IMR-90 (cell line): ENCODE results near the gene DENND1A. TPM values are rescaled to one million over a fixed set of nuclear protein-coding genes. Genes with fewer than 3 reads are reported as not detected.

Experiments
- ATAC-seq: fragments of 200-7000 bp; cut with Tn5 transposase; 2 replicates; pipeline ENCODE4 v1.9.1; 2020; ENCODE audit warnings: low read depth, mild to moderate bottlenecking, moderate library complexity
- BruUV-seq: library from RNA; stranded (reverse); fragments of 400-500 nt; replicated peaks from 2 replicates; lab custom pipeline; 2021; lab: Mats Ljungman, UMichigan
- CTCF ChIA-PET: fragments of 300-600 bp; formaldehyde crosslinking; extraction: SDS; loops from one replicate; lab custom pipeline; 2021; ENCODE audit warnings: antibody characterized with exemption; lab: Yijun Ruan, JAX
- POLR2A ChIA-PET: fragments of 300-600 bp; sonication (Branson Sonifier 250); formaldehyde crosslinking; loops from one replicate; lab custom pipeline; 2022; ENCODE audit warnings: antibody characterized with exemption; ENCODE audit not compliant: unreplicated experiment; lab: Charles Lee
- DNase-seq: peaks from one replicate; pipeline ENCODE4 v3.0.0; 2013
- H2AFZ ChIP-seq: replicated peaks from 2 replicates; pipeline ENCODE3; 2013; ENCODE audit warnings: low read length, mild to moderate bottlenecking; ENCODE audit not compliant: poor library complexity
- H2AK5ac ChIP-seq: 2 replicates; pipeline ENCODE4 v1.6.1; 2013; ENCODE audit warnings: low read depth, low read length, inconsistent platforms
- H2AK9ac ChIP-seq: replicated peaks from 2 replicates; pipeline ENCODE3; 2013; ENCODE audit warnings: mild to moderate bottlenecking, low read depth, low read length, moderate library complexity; ENCODE audit not compliant: poor library complexity
- H2BK120ac ChIP-seq: 2 replicates; pipeline ENCODE4 v1.6.1; 2013; ENCODE audit warnings: low read depth, low read length, inconsistent platforms
- H2BK15ac ChIP-seq: 3 replicates; pipeline ENCODE4 v1.6.1; 2013; ENCODE audit warnings: low read depth, low read length, inconsistent platforms
- H2BK20ac ChIP-seq: 2 replicates; pipeline ENCODE4 v1.6.1; 2013; ENCODE audit warnings: low read depth, mild to moderate bottlenecking, inconsistent platforms, low read length, moderate library complexity
- H2BK5ac ChIP-seq: 2 replicates; pipeline ENCODE4 v1.6.1; 2013; ENCODE audit warnings: mild to moderate bottlenecking, low read depth, low read length, inconsistent platforms; ENCODE audit not compliant: poor library complexity, severe bottlenecking
- H3K14ac ChIP-seq: replicated peaks from 2 replicates; pipeline ENCODE4 v1.6.1; 2013; ENCODE audit warnings: low read depth, low read length, inconsistent platforms
- H3K18ac ChIP-seq: 2 replicates; pipeline ENCODE4 v1.6.1; 2013; ENCODE audit warnings: low read depth, low read length, control low read depth
- H3K23ac ChIP-seq: 2 replicates; pipeline ENCODE4 v1.6.1; 2013; ENCODE audit warnings: low read depth, low read length, inconsistent platforms
- H3K27ac ChIP-seq: 2 replicates; pipeline ENCODE4 v1.5.1; 2013; ENCODE audit warnings: mild to moderate bottlenecking, control low read depth, low read length; ENCODE audit not compliant: insufficient read depth
- H3K27me3 ChIP-seq: 2 replicates; pipeline ENCODE4 v1.6.1; 2013; ENCODE audit warnings: low read length; ENCODE audit not compliant: control insufficient read depth, insufficient read depth
- H3K36me3 ChIP-seq: 2 replicates; pipeline ENCODE4 v1.6.1; 2013; ENCODE audit warnings: low read length, mixed read lengths; ENCODE audit not compliant: control insufficient read depth, insufficient read depth
- H3K4ac ChIP-seq: 2 replicates; pipeline ENCODE4 v1.6.1; 2013; ENCODE audit warnings: low read depth, low read length, inconsistent platforms
- H3K4me1 ChIP-seq: 2 replicates; pipeline ENCODE4 v1.6.1; 2013; ENCODE audit warnings: low read length, mixed read lengths; ENCODE audit not compliant: control insufficient read depth, insufficient read depth
- H3K4me2 ChIP-seq: 2 replicates; pipeline ENCODE4 v1.6.1; 2013; ENCODE audit warnings: low read depth, mild to moderate bottlenecking, control low read depth, low read length, moderate library complexity
- H3K4me3 ChIP-seq: 2 replicates; pipeline ENCODE4 v1.5.1; 2013; ENCODE audit warnings: low read depth, mild to moderate bottlenecking, control low read depth, low read length, moderate library complexity; ENCODE audit not compliant: insufficient read depth
- H3K56ac ChIP-seq: 2 replicates; pipeline ENCODE4 v1.6.1; 2013; ENCODE audit warnings: low read length, inconsistent platforms; ENCODE audit not compliant: insufficient read depth; ENCODE audit errors: extremely low read depth
- H3K79me1 ChIP-seq, 2 experiments: 2 replicates each; pipeline ENCODE4 v1.6.1; 2013; ENCODE audit warnings: low read length in 2 of 2, inconsistent platforms in 1 of 2, low read depth in 1 of 2
- H3K9ac ChIP-seq: 2 replicates; pipeline ENCODE4 v1.6.1; 2013; ENCODE audit warnings: low read depth, low read length, control low read depth
- H3K9me1 ChIP-seq: 2 replicates; pipeline ENCODE4 v1.6.1; 2013; ENCODE audit warnings: low read length, inconsistent platforms; ENCODE audit not compliant: insufficient read depth
- H3K9me3 ChIP-seq: 2 replicates; pipeline ENCODE4 v1.6.1; 2013; ENCODE audit warnings: low read length; ENCODE audit not compliant: control insufficient read depth, insufficient read depth
- H4K20me1 ChIP-seq: 2 replicates; pipeline ENCODE4 v1.6.1; 2013; ENCODE audit warnings: low read length, inconsistent platforms; ENCODE audit not compliant: insufficient read depth
- H4K5ac ChIP-seq: 2 replicates; pipeline ENCODE4 v1.6.1; 2013; ENCODE audit warnings: mild to moderate bottlenecking, low read depth, low read length, control low read depth
- H4K8ac ChIP-seq, 2 experiments: 2 replicates each; pipeline ENCODE4 v1.6.1; 2013; ENCODE audit warnings: low read depth in 2 of 2, low read length in 2 of 2, control low read depth in 1 of 2, inconsistent platforms in 1 of 2
- H4K91ac ChIP-seq: 2 replicates; pipeline ENCODE4 v1.6.1; 2013; ENCODE audit warnings: low read depth, low read length, inconsistent platforms; ENCODE audit not compliant: insufficient read depth
- BHLHE40 ChIP-seq: fragments of 150-350 bp; IDR thresholded peaks from 2 replicates; pipeline ENCODE4 v1.6.1; 2016; ENCODE audit warnings: mild to moderate bottlenecking, low read depth, low read length
- CEBPB ChIP-seq: IDR thresholded peaks from 2 replicates; pipeline ENCODE4 v1.6.1; 2012; ENCODE audit warnings: low read depth, low read length, improper control_type of control experiment
- CHD1 ChIP-seq: IDR thresholded peaks from 2 replicates; pipeline ENCODE4 v1.6.1; 2012; ENCODE audit warnings: low read depth, low read length, improper control_type of control experiment
- CTCF ChIP-seq: conservative IDR thresholded peaks from 2 replicates; pipeline ENCODE4 v1.5.1; 2012; ENCODE audit warnings: mild to moderate bottlenecking, low read depth, low read length, improper control_type of control experiment
- FOS ChIP-seq: fragments of 150-350 bp; IDR thresholded peaks from 2 replicates; pipeline ENCODE4 v1.6.1; 2016; ENCODE audit warnings: low read depth, low read length
- MAFK ChIP-seq: IDR thresholded peaks from 2 replicates; pipeline ENCODE4 v1.6.1; 2012; ENCODE audit warnings: low read depth, low read length, improper control_type of control experiment
- MAZ ChIP-seq: IDR thresholded peaks from 2 replicates; pipeline ENCODE4 v1.6.1; 2012; ENCODE audit warnings: low read depth, mild to moderate bottlenecking, low read length, improper control_type of control experiment, moderate library complexity, borderline replicate concordance
- MXI1 ChIP-seq: IDR thresholded peaks from 2 replicates; pipeline ENCODE4 v1.6.1; 2012; ENCODE audit warnings: low read depth, mild to moderate bottlenecking, low read length, moderate library complexity, borderline replicate concordance
- NFE2L2 ChIP-seq: fragments of 150-350 bp; IDR thresholded peaks from 2 replicates; pipeline ENCODE4 v1.6.1; 2016; ENCODE audit warnings: low read depth, mild to moderate bottlenecking, low read length
- POLR2A ChIP-seq: IDR thresholded peaks from 2 replicates; pipeline ENCODE4 v1.6.1; 2012; ENCODE audit warnings: mild to moderate bottlenecking, low read depth, low read length
- RAD21 ChIP-seq: IDR thresholded peaks from 2 replicates; pipeline ENCODE4 v1.6.1; 2012; ENCODE audit warnings: low read length, improper control_type of control experiment
- RCOR1 ChIP-seq: IDR thresholded peaks from 2 replicates; pipeline ENCODE4 v1.6.1; 2012; ENCODE audit warnings: mild to moderate bottlenecking, low read length, improper control_type of control experiment; ENCODE audit not compliant: insufficient replicate concordance
- RFX5 ChIP-seq: IDR thresholded peaks from 2 replicates; pipeline ENCODE4 v1.8.0; 2012; ENCODE audit warnings: low read depth, mild to moderate bottlenecking, low read length, moderate library complexity
- SMC3 ChIP-seq: fragments of 150-350 bp; IDR thresholded peaks from 2 replicates; pipeline ENCODE4 v1.6.1; 2016; ENCODE audit warnings: low read depth, mild to moderate bottlenecking, antibody characterized with exemption, low read length, moderate library complexity
- USF2 ChIP-seq: fragments of 150-350 bp; IDR thresholded peaks from 2 replicates; pipeline ENCODE4 v1.6.1; 2017; ENCODE audit warnings: mild to moderate bottlenecking, antibody characterized with exemption, low read length, low read depth
- WGBS, 2 experiments: methylation state at CpG; one replicate each; pipeline versions ENCODE4 v1.1.5 to v1.1.7; 2013; ENCODE audit warnings: missing lambda C conversion rate in 2 of 2; ENCODE audit not compliant: insufficient read length in 1 of 2; ENCODE audit errors: extremely low coverage in 2 of 2; 5-methylcytosine and 5-hydroxymethylcytosine counted together
- dilution Hi-C: fragments of 300-500 bp; cut with HindIII; formaldehyde crosslinking; loops from one replicate; pipeline ENCODE4 v1.14.3; 2018; ENCODE audit warnings: low sequenced_read_pairs; ENCODE audit not compliant: unreplicated experiment
- in situ Hi-C: fragments of 300-500 bp; cut with MboI; formaldehyde crosslinking; loops from 3 replicates; pipeline ENCODE4 v1.14.3; 2019; ENCODE audit warnings: low sequenced_read_pairs, inconsistent platforms, mixed read lengths
- intact Hi-C: fragments of 100-400 bp; cut with micrococcal nuclease; formaldehyde crosslinking; loops from 2 replicates; pipeline ENCODE4 v1.10.0; 2022
- polyA plus RNA-seq, 3 experiments: library from polyadenylated mRNA; depleted of rRNA; stranded (reverse); fragments of >200 nt; gene quantifications; 2 replicates each; pipeline ENCODE4 v1.2.3, GENCODE V29; 2012; ENCODE audit warnings: low replicate concordance in 1 of 3
- total RNA-seq: library from RNA; depleted of rRNA; stranded (reverse); fragments of >200 nt; gene quantifications from 2 replicates; pipeline ENCODE4 v1.2.3, GENCODE V29; 2012

DENND1A gene
- total and polyA plus RNA-seq, 2 of the 4 experiments (the other 2 are of a cell fraction) = 21.4 to 27.6 TPM

- Histone ChIP-seq H3K9ac (no peak overlapping the region), H4K8ac (no peak overlapping the region), H2BK120ac (no peak overlapping the region), H3K79me1 (no peaks in the 10 kb centered on the region), H3K27ac (no peak overlapping the region), H3K9me1 (peaks cover 4% of the 10 kb centered on the region), H3K36me3 (peaks cover 2% of the 10 kb centered on the region; the same call in 1 of the 2 replicates), H3K4me1 (no peaks in the 10 kb centered on the region), H3K4me2 (no peak overlapping the region), H3K27me3 (no peaks in the 10 kb centered on the region), H3K23ac (no peak overlapping the region), H2AK9ac (no peak overlapping the region), H3K56ac (no peak overlapping the region), H3K4me3 (no peak overlapping the region), H3K18ac (no peak overlapping the region), H2AFZ (no peak overlapping the region), H3K14ac (no peak overlapping the region), H4K20me1 (no peaks in the 10 kb centered on the region), H3K4ac (no peak overlapping the region), H2AK5ac (no peak overlapping the region), H3K9me3 (no peaks in the 10 kb centered on the region; the same call in 1 of the 2 replicates), H2BK5ac (no peak overlapping the region), H2BK15ac (no peak overlapping the region), H2BK20ac (no peak overlapping the region), H4K91ac (no peak overlapping the region), H4K5ac (no peak overlapping the region)
- ChIA-PET POLR2A (no interaction called here), CTCF (no interaction called here)
- in situ Hi-C loops (no loop called here), intact Hi-C loops (no loop called here), dilution Hi-C loops (no loop called here)
- no peak for DNase-seq
- 89% methylated on average over 7 of the region's 22 CpGs; no CpG with 5 or more reads in 1 of the 2 experiments for WGBS, 2 experiments
- no peak for ATAC-seq
- BruUV-seq = no TSS peak
- no peak for TF ChIP-seq NFE2L2
- no peak for TF ChIP-seq SMC3
- TF ChIP-seq MAZ = no peak
- no peak for TF ChIP-seq RFX5
- TF ChIP-seq RAD21 = no peak
- TF ChIP-seq CHD1 = no peak
- TF ChIP-seq CTCF = no peak
- no peak for TF ChIP-seq CEBPB
- no peak for TF ChIP-seq RCOR1
- TF ChIP-seq MXI1 = no peak
- no peak for TF ChIP-seq BHLHE40
- no peak for TF ChIP-seq POLR2A
- no peak for TF ChIP-seq USF2
- TF ChIP-seq FOS = no peak
- TF ChIP-seq MAFK = no peak
Observed at GRCh38 chr9:123432331-123433236, 497.3 kb downstream of the DENND1A start.
